Vagina (tissue), 2 donors: ENCODE data around the gene ACAN.

Experiments
- CTCF ChIP-seq, 3 experiments: fragments of 450-650 bp in 2 of 3; fragments of 200-600 bp in 1 of 3; sonication (generic) in 1 of 3; IDR thresholded peaks; one replicate each; pipeline ENCODE4 v1.5.1; 2017 to 2019; ENCODE audit warnings: antibody characterized with exemption in 3 of 3, mild to moderate bottlenecking in 2 of 3, moderate library complexity in 2 of 3
- POLR2A ChIP-seq, 2 donors: fragments of 450-650 bp; IDR thresholded peaks; one replicate each; pipeline ENCODE4 v1.6.1; 2017; ENCODE audit warnings: antibody characterized with exemption in 2 of 2, mild to moderate bottlenecking in 2 of 2, moderate library complexity in 2 of 2

GRCh38 chr15:88863412-88863811 is 60.2 kb downstream of the ACAN start:
- no peak for TF ChIP-seq POLR2A (IDR thresholded peaks at IDR 0.05)
- TF ChIP-seq CTCF (IDR thresholded peaks at IDR 0.05), result no peak
